ENCODE data around the gene POLN.

Gene POLN

GRCh38 chr4:2080429-2081300 lies 161.3 kb downstream of the POLN start:
- Histone ChIP-seq H3K27ac (ENCODE audit: low read depth, low read length) (no peak overlapping the region), H3K9me3 (ENCODE audit: control insufficient read depth in 5 of 5, low read length in 5 of 5) (no peaks in the 10 kb centered on the region), H3K4me3 (ENCODE audit: low read depth in 1 of 5, low read length in 5 of 5) (no peak overlapping the region), H3K9ac (ENCODE audit: low read length in 5 of 5) (no peak overlapping the region), H3K36me3 (ENCODE audit: control insufficient read depth in 5 of 5, insufficient read depth in 5 of 5, low read length in 5 of 5) (peaks cover 0 to 5% (median 0%) of the 10 kb centered on the region in 5 donors), H3K4me1 (ENCODE audit: control insufficient read depth in 5 of 5, insufficient read depth in 5 of 5, low read length in 5 of 5) (peaks cover 0 to 9% (median 7%) of the 10 kb centered on the region in 5 donors), H3K27me3 (ENCODE audit: control insufficient read depth in 5 of 5, insufficient read depth in 4 of 5, low read length in 5 of 5) (no peaks in the 10 kb centered on the region)

DNA sequence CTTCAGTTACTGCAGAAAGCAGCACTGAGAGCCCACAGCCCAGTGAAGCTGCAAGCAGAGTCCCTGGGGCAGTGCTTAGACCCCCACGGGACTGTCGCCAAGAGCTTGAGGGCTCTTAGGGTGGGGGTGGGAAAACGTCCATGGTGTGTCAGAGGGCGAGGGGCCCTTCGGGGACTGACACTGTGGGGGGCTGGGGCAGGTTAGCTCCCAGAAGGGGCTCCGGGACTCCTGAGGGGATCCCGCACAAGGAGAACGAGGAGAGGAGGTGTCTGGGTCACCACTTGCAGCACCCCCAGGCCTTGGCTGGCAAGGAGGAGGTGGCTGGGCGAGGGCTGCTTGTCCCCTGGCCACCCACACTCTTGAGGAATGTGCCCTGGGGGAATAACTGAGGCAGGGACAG lies 162.0 kb downstream of the POLN start:
- H3K4me1 ChIP-seq (ENCODE audit: control insufficient read depth in 5 of 5, insufficient read depth in 5 of 5, low read length in 5 of 5) = peaks cover 0 to 9% (median 7%) of the 10 kb centered on the region in 5 donors
- H3K4me3 ChIP-seq (ENCODE audit: low read depth in 1 of 5, low read length in 5 of 5) = no peak overlapping the region
- H3K9ac ChIP-seq (ENCODE audit: low read length in 5 of 5) = no peak overlapping the region
- H3K27me3 ChIP-seq (ENCODE audit: control insufficient read depth in 5 of 5, insufficient read depth in 4 of 5, low read length in 5 of 5) = no peaks in the 10 kb centered on the region
- no peak overlapping the region for H3K27ac ChIP-seq (ENCODE audit: low read depth, low read length)
- H3K36me3 ChIP-seq (ENCODE audit: control insufficient read depth in 5 of 5, insufficient read depth in 5 of 5, low read length in 5 of 5) = peaks cover 0 to 5% (median 0%) of the 10 kb centered on the region in 5 donors
- no peaks in the 10 kb centered on the region for H3K9me3 ChIP-seq (ENCODE audit: control insufficient read depth in 5 of 5, low read length in 5 of 5)

DNA sequence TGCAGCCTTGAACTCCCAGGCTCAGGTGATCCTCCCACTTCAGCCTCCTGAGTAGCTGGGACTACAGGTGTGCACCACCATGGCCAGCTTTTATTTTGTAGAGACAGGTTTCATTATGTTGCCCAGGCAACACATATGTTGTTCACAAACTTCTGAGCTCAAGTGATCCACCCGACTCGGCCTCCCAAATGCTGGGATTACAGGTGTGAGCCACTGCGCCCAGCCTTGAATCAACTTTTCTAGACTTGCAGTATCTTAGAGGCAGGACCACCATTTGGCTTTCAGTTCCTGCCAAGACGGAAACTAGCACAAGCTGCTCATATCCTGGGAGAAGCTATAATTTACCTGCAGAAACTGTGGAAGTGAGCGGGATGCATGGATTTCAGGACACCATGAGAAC lies 162.9 kb downstream of the POLN start:
- H3K4me1 ChIP-seq (ENCODE audit: control insufficient read depth in 5 of 5, insufficient read depth in 5 of 5, low read length in 5 of 5) = peaks cover 0 to 8% (median 7%) of the 10 kb centered on the region in 5 donors

GRCh38 chr4:2078584-2078983 lies 163.3 kb downstream of the POLN start:
- Histone ChIP-seq H3K27me3 (ENCODE audit: control insufficient read depth in 5 of 5, insufficient read depth in 4 of 5, low read length in 5 of 5) (no peaks in the 10 kb centered on the region), H3K9ac (ENCODE audit: low read length in 5 of 5) (no peak overlapping the region), H3K36me3 (ENCODE audit: control insufficient read depth in 5 of 5, insufficient read depth in 5 of 5, low read length in 5 of 5) (peaks cover 0 to 5% (median 0%) of the 10 kb centered on the region in 5 donors), H3K9me3 (ENCODE audit: control insufficient read depth in 5 of 5, low read length in 5 of 5) (no peaks in the 10 kb centered on the region), H3K27ac (ENCODE audit: low read depth, low read length) (no peak overlapping the region), H3K4me3 (ENCODE audit: low read depth in 1 of 5, low read length in 5 of 5) (no peak overlapping the region), H3K4me1 (ENCODE audit: control insufficient read depth in 5 of 5, insufficient read depth in 5 of 5, low read length in 5 of 5) (peaks cover 0 to 3% (median 3%) of the 10 kb centered on the region in 5 donors)

More for the DNA sequence above, 162.9 kb downstream of the POLN start:
- H3K36me3 ChIP-seq (ENCODE audit: control insufficient read depth in 5 of 5, insufficient read depth in 5 of 5, low read length in 5 of 5) = peaks cover 0 to 5% (median 0%) of the 10 kb centered on the region in 5 donors
- H3K27me3 ChIP-seq (ENCODE audit: control insufficient read depth in 5 of 5, insufficient read depth in 4 of 5, low read length in 5 of 5) = no peaks in the 10 kb centered on the region
- no peak overlapping the region for H3K4me3 ChIP-seq (ENCODE audit: low read depth in 1 of 5, low read length in 5 of 5)
- no peak overlapping the region for H3K27ac ChIP-seq (ENCODE audit: low read depth, low read length)
- no peaks in the 10 kb centered on the region for H3K9me3 ChIP-seq (ENCODE audit: control insufficient read depth in 5 of 5, low read length in 5 of 5)
- H3K9ac ChIP-seq (ENCODE audit: low read length in 5 of 5) = no peak overlapping the region

DNA sequence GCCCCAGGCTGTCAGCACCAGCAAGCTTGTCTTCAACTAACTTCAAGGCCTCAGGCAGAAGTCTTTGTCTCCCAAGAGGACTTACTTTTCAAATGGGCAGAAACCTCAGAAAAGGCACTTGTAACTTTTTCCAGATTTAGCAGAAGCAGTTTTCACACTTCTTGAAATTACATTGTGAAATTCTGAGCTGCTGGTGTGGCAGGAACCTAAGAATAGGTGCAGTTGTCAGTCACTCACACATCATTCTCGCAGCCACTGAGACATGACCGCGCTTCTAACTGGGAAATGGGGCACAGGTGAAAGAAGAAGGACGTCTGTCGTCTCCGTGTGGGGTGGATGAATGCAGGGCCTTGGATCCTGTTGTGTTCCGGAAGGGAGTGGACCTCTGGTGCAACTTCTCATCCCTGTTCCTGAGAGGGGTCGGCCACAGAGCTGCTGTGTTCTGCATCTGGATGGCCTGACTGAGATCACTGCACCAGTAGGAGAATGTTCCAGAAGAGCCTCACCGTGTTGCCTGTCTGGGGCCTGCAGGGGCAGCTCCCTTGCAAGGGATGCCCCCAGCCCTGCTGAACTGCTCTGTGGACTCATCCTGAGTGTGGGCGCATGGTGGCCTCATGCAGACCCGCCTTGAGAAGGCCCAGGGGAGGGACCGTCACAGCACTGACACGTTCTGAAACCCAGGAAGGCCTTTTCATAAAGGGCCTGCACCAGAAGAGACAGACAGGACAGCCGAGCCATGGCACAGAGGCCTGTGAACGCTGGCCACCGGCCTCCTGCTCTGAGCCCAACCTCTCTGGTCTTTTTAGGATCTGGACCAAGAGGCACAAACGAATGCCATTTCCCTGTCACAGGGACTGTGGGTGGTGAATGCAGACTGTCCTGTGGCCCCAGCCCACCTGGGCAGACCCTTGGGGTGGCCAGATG lies 164.1 kb downstream of the POLN start:
- Histone ChIP-seq H3K9me3 (ENCODE audit: control insufficient read depth in 5 of 5, low read length in 5 of 5) (no peaks in the 10 kb centered on the region), H3K4me3 (ENCODE audit: low read depth in 1 of 5, low read length in 5 of 5) (no peak overlapping the region), H3K9ac (ENCODE audit: low read length in 5 of 5) (no peak overlapping the region), H3K4me1 (ENCODE audit: control insufficient read depth in 5 of 5, insufficient read depth in 5 of 5, low read length in 5 of 5) (no peaks in the 10 kb centered on the region), H3K36me3 (ENCODE audit: control insufficient read depth in 5 of 5, insufficient read depth in 5 of 5, low read length in 5 of 5) (peaks cover 0 to 5% (median 0%) of the 10 kb centered on the region in 5 donors), H3K27me3 (ENCODE audit: control insufficient read depth in 5 of 5, insufficient read depth in 4 of 5, low read length in 5 of 5) (no peaks in the 10 kb centered on the region), H3K27ac (ENCODE audit: low read depth, low read length) (no peak overlapping the region)

GRCh38 chr4:2076908-2077536 lies 164.9 kb downstream of the POLN start:
- no peaks in the 10 kb centered on the region for H3K9me3 ChIP-seq (ENCODE audit: control insufficient read depth in 5 of 5, low read length in 5 of 5)
- peaks cover 0 to under 1% (median 0%) of the 10 kb centered on the region in 5 donors for H3K4me1 ChIP-seq (ENCODE audit: control insufficient read depth in 5 of 5, insufficient read depth in 5 of 5, low read length in 5 of 5)
- H3K27ac ChIP-seq (ENCODE audit: low read depth, low read length) = no peak overlapping the region
- no peaks in the 10 kb centered on the region for H3K27me3 ChIP-seq (ENCODE audit: control insufficient read depth in 5 of 5, insufficient read depth in 4 of 5, low read length in 5 of 5)
- no peak overlapping the region for H3K4me3 ChIP-seq (ENCODE audit: low read depth in 1 of 5, low read length in 5 of 5)
- peaks cover 0 to 5% (median 0%) of the 10 kb centered on the region in 5 donors for H3K36me3 ChIP-seq (ENCODE audit: control insufficient read depth in 5 of 5, insufficient read depth in 5 of 5, low read length in 5 of 5)
- H3K9ac ChIP-seq (ENCODE audit: low read length in 5 of 5) = no peak overlapping the region

- peaks cover 0 to 8% (median 6%) of the 10 kb centered on the region in 5 donors for H3K4me1 ChIP-seq (ENCODE audit: control insufficient read depth in 5 of 5, insufficient read depth in 5 of 5, low read length in 5 of 5)
- H3K9ac ChIP-seq (ENCODE audit: low read length in 5 of 5) = no peak overlapping the region
- H3K4me3 ChIP-seq (ENCODE audit: low read depth in 1 of 5, low read length in 5 of 5) = no peak overlapping the region
- H3K27me3 ChIP-seq (ENCODE audit: control insufficient read depth in 5 of 5, insufficient read depth in 4 of 5, low read length in 5 of 5) = no peaks in the 10 kb centered on the region
- H3K36me3 ChIP-seq (ENCODE audit: control insufficient read depth in 5 of 5, insufficient read depth in 5 of 5, low read length in 5 of 5) = peaks cover 0 to 5% (median 0%) of the 10 kb centered on the region in 5 donors
- no peaks in the 10 kb centered on the region for H3K9me3 ChIP-seq (ENCODE audit: control insufficient read depth in 5 of 5, low read length in 5 of 5)
- H3K27ac ChIP-seq (ENCODE audit: low read depth, low read length) = no peak overlapping the region
Measured at GRCh38 chr4:2075987-2076907, 165.7 kb downstream of the POLN start.

- H3K27me3 ChIP-seq (ENCODE audit: control insufficient read depth in 5 of 5, insufficient read depth in 4 of 5, low read length in 5 of 5) = no peaks in the 10 kb centered on the region
- H3K4me3 ChIP-seq (ENCODE audit: low read depth in 1 of 5, low read length in 5 of 5) = no peak overlapping the region
- no peaks in the 10 kb centered on the region for H3K9me3 ChIP-seq (ENCODE audit: control insufficient read depth in 5 of 5, low read length in 5 of 5)
- H3K36me3 ChIP-seq (ENCODE audit: control insufficient read depth in 5 of 5, insufficient read depth in 5 of 5, low read length in 5 of 5) = peaks cover 0 to 2% (median 0%) of the 10 kb centered on the region in 5 donors
- no peak overlapping the region for H3K9ac ChIP-seq (ENCODE audit: low read length in 5 of 5)
- peaks cover 0 to 10% (median 9%) of the 10 kb centered on the region in 5 donors for H3K4me1 ChIP-seq (ENCODE audit: control insufficient read depth in 5 of 5, insufficient read depth in 5 of 5, low read length in 5 of 5)
- no peak overlapping the region for H3K27ac ChIP-seq (ENCODE audit: low read depth, low read length)
Measured at GRCh38 chr4:2075171-2075986, 166.5 kb downstream of the POLN start.
